KBM-7 (cell line): ENCODE results near the gene SLC66A3.

Experiments
- DNase-seq: peaks from one replicate; pipeline ENCODE4 v3.0.0-alpha.2; 2015
- in situ Hi-C: fragments of 300-500 bp; cut with MboI; formaldehyde crosslinking; loops from 2 replicates; pipeline ENCODE4 v1.14.3; 2020; ENCODE audit warnings: low sequenced_read_pairs, low pct_unique_long_range_greater_than_20kb, mixed read lengths

The SLC66A3 gene

DNA sequence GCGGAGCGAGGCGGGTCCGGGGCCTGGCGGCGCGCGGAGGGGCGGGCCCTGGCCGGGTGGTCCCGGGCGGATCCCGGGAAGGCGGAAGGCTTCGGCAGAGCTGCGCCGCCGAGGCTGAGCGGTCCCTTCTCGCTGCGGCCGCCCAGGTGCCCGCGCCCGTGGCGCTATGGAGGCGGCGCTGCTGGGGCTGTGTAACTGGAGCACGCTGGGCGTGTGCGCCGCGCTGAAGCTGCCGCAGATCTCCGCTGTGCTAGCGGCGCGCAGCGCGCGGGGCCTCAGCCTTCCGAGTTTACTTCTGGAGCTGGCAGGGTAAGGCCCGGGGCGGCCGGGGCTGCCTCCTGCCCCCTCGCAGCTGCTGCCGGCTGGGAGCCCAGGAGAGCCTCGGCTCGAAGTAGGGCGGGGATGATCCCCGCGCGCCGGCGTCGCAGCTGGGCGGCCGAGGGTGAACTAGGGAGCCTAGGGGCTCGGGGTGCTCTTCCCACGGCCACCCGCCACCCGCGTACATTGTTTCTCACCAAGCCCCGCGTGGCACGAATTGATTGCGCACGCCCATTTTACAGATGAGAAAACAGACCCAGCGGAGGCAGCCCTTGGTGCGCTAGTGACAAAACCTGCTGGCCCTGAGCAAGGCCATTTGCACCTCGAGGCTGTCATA, at the start of gene SLC66A3:
SLC66A3 (plus strand) TSS at position 87 of the 655 bp plus-strand sequence; CDS start at position 167, 80 bp downstream.
- in situ Hi-C loops: no loop called here
- peak; percentile 87 for DNase-seq

DNA sequence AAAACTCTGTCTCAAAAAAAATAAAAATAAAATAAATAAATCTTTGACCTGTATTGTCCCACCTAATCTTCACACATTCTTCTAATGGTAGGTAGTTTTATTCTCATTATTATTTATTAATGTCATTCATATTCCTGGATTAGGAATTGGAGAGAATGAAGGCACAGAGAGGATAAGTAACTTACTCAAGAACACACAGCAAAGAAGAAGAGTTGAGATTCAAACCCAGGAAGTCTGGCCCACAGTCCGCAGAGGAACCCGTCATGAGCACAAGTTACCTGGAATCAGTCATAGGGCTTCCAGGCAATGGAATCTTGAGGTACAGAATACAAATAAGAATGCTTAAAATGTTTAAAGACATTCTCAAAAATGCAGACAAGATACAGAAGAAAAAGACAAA, 46.3 kb upstream of the SLC66A3 start:
- DNase-seq: no peak
- in situ Hi-C loops: no loop called here

DNA sequence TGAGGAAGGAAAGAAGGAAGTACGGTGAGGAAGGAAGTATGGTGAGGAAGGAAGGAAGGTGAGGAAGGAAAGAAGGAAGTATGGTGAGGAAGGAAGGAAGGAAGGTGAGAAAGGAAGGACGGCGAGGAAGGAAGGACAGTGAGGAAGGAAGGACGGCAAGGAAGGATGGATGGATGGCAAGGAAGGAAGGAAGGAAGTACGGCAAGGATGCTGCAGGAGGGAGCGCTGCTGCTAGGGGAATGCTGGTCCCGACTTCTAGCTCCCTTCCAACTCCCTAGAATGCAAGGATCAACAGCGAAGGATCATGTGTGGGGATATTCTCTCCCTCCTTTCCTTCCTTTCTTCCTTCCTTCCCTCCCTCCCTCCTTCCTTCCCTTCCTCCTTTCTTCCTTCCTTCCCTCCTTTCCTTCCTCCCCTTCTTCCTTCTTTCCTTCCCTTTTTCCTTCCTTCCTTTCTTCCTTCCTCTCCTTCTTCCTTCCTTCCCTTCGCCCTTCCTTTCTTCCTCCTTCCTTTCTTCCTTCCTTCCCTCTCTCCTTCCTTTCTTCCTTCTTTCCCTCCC, 42.3 kb upstream of the SLC66A3 start:
- DNase-seq: no peak
- in situ Hi-C loops: no loop called here

DNA sequence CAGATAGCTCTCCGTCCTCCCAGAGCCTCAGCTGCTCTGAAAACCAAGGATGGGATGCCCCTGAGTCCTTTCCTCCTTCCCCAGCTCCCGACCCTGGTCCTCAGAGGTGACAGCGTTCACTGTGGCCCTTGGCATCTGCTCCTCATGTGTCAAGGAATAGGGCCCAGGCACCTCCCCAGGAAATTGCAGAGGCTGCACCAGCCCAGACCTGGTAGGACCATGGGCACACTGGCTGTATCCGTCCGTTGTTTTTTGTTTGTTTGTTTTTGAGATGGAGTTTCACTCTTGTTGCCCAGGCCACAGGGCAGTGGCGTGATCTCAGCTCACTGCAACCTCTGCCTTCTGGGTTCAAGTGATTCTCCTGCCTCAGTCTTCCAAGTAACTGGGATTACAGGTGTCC, 37.5 kb upstream of the SLC66A3 start:
- no peak for DNase-seq
- in situ Hi-C loops: no loop called here

DNA sequence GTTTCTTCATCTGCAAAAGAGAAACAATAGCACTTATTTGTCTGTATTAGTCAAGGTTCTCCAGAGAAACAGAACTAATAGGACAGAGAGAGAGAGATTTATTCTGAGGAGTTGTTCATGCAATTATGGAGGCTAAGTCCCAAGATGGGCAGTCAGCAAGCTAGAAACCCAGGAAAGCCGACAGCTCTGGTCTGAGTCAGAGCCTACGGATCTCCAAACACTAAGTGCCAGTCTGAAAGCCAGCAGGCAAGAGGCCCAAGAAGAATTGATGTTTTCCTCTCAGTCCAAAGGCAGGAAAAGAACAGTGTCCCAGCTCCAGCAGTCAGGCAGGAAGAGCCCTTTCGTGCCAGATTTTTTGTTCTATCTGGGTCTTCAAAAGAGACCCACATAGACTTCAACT, 36.5 kb upstream of the SLC66A3 start:
- DNase-seq: no peak
- in situ Hi-C loops: no loop called here

DNA sequence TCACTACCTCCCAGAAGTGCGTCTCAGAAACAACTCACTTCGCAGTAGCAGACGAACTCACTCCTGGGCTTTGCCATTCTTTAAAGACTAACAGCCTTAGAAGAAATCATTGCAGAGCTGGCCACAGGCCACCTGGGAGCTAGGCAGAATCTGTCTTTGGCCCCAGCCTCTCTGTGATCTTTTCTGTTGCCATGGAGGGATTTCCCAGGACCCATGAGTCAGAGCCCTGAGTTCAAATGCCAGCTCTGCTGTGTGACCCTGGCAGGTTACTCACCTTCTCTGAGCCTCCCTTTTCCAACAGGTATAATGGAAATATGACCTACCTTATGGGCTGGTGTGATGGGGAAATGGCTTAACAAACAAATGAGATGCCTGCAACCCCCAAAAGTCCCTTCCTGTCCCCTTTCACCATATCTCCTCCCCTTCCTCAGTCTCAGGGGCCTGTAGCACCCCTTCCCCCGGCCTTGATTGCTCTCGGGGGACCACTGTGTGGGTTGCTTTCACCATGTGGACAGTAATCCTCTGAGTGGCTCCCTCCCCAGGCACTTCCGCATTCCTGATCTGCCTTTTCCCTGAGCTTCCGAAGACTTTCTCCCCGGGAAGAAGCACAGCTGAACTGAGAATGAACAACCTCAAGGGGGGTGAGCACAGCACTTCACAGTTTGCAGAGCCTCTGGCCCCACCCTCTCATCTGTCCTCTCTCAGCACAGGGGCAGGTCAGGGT, 34.0 kb upstream of the SLC66A3 start:
- in situ Hi-C loops: loop anchor here (10.0 kb wide), 1 partner anchor 286 kb away; no protein-coding TSS in a partner anchor
- no peak for DNase-seq

DNA sequence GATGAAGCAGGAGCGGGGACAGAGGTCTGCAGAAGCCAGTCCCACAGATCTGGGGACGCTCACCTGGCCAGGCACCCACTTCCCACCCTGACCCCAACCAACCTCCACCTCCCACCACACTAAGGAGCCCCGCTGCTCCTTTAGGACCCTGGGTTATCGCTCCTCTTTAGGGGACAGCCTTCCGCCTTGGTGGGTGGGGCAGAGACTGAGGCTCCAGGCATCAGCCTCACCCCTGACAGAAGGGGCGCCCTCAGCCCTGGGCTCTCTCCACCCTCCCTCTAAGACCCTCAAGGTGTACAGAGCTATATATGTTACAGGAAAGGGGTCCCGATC, 33.5 kb upstream of the SLC66A3 start:
- no peak for DNase-seq
- in situ Hi-C loops: loop anchor here (10.0 kb wide), 1 partner anchor 287 kb away; no protein-coding TSS in a partner anchor

DNA sequence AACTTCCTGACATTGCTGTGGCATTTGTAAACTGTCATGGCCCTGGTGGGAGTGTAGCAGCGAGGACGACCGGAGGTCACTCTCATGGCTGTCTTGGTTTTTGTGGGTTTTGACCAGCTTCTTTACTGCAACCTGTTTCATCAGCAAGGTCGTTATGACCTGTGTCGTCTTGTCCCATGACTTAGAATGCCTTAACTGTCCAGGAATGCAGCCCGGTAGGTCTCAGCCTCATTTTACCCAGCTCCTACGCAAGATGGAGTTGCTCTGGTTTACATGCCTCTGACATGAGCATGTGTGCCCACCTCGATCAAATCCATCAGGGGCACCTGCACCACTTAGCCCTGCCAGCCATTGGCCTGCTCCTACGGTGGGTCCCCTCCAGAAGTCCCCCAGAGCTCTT, 32.9 kb upstream of the SLC66A3 start:
- in situ Hi-C loops: loop anchor here (10.0 kb wide), 1 partner anchor 288 kb away; no protein-coding TSS in a partner anchor

DNA sequence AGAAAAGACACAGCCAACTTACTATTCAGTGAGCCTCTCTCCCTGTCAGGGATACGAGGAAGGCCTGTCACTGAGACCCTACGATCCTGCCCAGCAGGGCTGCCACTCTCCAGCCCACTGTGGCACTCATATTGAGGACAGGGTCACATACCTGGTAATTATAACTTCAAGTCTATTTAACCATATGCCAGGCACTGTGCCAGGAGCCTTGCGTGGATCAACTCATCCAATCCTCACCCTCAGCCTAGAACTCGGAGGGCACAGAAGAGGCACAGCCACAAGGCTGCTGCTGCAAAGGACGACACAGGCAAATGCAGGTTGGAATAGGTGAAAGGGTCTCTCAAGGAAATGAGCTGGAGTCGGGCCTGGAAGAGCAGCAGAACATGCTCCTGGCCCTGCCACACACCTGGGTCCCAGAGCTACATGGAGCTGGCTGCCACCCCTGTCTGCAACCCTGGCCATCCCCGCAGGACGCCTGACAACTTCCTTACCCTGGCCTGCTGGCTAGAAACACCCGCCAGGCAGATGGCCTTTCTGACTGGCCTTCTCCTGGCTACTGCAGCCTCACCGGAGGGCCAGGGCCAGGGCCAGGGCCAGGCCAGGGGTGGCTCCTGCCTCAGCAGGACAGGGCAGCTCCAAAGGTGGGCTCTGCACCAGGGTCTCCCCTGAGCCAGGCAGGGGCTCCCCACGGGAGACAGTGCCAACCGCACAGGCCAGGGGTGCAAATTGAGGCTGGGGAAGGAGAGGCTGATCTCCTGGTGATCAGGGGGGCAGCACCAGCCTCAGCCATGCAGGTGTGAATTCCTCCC, 32.1 kb upstream of the SLC66A3 start:
- DNase-seq: no peak
- in situ Hi-C loops: loop anchor here (10.0 kb wide), 1 partner anchor 288 kb away; no protein-coding TSS in a partner anchor

More for the DNA sequence above, 32.9 kb upstream of the SLC66A3 start:
- DNase-seq: no peak

DNA sequence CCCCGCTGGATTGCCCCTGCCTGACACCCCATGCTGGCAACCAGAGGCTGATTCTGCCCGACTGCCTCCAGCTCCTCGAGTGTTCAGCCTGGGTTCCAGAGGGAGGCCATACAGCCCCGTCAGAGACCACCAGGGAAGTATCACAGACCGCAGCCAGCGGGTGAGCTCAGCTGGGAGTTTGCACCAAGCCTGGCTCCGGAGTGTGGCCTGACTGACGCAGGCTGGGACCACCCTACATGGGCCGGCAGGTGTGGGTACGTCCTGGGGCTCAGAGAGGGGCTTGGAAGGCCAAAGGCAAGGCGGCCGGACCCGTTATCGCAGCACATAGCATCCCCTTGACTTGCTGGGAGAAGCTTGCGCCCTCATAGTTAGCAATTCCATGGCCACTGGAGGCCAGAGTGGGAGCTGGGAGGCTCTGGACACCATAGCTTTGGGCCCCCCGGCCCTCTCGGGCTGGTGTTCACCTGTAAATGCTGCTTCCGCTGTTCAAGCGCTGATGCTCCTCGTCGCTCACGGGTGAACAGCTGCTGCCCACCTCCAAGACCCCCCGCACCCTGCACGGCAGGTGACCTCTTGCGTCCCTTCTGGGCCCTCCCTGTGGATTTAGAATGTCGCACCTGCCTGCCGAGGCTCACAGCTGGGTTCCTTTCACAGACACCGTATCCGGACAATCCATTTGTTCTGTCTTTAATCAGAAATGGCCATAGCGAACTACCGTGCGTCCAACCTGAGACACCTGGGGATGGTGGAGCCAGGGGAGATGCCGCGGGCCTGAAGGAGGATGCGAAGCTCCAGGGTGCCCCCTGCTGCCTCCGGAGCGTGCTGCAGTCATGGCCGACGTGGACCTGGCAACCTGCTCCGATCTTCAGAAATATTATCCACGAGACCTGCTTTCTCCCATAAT, 31.2 kb upstream of the SLC66A3 start:
- DNase-seq: peak; percentile 74

DNA sequence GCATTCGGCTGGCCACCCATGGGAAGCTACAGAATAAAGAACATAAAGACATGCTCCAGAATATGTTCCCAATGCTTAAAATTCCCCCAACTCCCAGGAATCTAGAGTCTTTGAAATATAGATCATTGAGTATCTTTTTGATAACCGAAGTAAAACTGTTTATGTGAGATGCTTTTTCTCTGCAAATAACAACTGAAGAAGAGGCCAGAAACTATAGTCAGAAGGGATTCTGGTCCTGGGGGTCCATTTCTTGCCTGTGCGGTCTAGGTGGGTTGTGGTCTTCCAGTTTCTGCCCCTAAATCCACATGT, 30.6 kb upstream of the SLC66A3 start:
- DNase-seq: no peak
- in situ Hi-C loops: loop anchor here (10.0 to 25.0 kb wide), 3 partner anchors 288 to 463 kb away; no protein-coding TSS in a partner anchor

More for the DNA sequence above, 31.2 kb upstream of the SLC66A3 start:
- in situ Hi-C loops: loop anchor here (10.0 kb wide), 1 partner anchor 289 kb away; no protein-coding TSS in a partner anchor

DNA sequence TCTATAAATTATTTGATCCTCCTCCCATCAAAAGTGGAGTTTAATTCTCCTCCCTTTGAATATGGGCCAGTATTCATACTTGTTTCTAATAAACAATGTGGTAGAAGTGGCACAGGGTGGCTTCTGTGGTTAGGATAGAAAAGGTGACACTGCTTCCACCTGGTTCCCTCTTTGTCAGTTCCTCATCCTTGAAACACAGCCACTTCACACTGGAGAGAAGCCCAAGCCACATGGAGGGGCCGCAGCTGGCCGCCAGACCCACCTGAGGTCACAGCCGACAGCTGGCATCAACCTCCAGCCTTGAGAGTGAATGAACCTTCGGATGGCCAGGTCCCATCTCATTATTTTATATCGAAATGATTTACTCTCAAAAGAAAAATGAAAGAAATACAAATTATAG, 27.5 kb upstream of the SLC66A3 start:
- no peak for DNase-seq
- in situ Hi-C loops: loop anchor here (10.0 to 25.0 kb wide), 3 partner anchors 285 to 460 kb away; no protein-coding TSS in a partner anchor

DNA sequence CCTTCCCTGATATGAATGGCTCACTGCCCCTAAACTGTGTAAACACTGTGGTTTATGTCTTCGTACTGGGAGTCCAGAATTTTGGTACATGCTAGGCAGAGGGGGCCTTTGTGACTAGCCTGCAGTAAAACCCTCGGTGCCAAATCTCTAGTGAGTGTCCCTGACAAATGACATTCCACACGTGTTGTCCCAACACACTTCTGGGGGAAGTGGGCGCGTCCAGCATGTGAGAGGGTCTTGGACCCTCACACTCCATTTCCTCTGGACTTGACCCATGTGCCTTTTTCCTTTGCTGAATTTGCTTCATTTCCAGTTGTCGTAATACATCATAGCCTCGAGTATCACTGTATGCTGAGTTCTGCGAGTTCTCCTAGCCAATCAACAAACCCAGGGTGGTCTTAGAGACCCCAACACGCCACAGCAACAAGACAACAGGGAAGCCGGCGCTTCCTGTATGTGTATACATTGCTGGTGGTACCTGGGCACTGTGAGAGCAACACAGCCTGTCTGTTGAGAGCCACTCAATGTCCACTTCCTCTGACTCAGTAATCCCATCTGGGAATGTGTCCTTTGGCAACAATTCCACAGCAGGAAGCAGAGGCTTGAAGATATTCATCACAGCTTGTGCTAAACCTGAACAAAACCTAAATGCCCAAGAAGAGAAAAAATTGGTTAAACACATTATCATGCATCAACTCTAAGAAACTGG, 26.9 kb upstream of the SLC66A3 start:
- in situ Hi-C loops: loop anchor here (10.0 to 25.0 kb wide), 3 partner anchors 284 to 459 kb away; no protein-coding TSS in a partner anchor
- DNase-seq: no peak

DNA sequence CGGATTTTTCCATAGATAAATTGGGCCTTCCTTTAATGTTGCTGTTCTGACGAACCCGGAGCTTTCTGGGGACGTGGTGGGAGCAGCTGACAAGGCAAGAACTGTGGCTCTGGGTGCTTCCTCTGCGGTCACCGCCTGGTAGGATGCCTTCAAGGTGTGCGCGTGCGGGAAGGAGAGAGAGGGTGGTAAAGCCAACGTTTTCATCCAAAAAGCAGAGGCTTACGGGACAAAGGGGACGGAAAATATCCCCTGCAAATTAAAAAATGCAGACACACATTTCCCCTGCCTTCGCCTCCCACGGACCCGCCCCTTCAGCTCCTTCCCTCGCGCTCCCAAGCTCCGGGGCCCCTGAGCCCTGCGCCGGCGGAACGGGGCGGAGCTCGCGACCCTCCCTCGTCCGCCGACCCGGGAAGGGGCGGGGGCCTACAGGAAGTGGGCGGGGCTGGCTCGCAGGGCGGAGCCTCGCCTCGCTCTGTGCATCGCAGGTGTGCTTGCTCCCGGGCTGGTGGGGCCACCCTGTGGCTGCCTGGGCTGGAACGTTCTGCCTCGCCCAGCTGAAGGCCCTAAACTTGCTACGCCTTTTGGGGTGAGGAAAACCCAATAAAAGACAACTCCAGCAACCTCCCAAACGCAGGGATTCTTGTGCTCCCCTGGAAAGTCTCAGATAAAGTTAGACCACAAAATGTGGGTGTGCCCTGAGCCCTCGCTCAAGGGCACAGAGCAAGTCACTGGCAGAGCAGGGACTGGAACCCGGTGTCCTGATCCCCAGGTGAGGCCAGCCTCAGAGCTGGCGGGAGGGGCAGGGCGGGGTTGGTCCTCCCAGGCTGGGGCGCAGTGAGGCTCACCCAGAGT, 25.4 kb upstream of the SLC66A3 start:
- in situ Hi-C loops: loop anchor here (10.0 to 25.0 kb wide), 3 partner anchors 282 to 457 kb away; no protein-coding TSS in a partner anchor
- DNase-seq: peak; percentile 74

DNA sequence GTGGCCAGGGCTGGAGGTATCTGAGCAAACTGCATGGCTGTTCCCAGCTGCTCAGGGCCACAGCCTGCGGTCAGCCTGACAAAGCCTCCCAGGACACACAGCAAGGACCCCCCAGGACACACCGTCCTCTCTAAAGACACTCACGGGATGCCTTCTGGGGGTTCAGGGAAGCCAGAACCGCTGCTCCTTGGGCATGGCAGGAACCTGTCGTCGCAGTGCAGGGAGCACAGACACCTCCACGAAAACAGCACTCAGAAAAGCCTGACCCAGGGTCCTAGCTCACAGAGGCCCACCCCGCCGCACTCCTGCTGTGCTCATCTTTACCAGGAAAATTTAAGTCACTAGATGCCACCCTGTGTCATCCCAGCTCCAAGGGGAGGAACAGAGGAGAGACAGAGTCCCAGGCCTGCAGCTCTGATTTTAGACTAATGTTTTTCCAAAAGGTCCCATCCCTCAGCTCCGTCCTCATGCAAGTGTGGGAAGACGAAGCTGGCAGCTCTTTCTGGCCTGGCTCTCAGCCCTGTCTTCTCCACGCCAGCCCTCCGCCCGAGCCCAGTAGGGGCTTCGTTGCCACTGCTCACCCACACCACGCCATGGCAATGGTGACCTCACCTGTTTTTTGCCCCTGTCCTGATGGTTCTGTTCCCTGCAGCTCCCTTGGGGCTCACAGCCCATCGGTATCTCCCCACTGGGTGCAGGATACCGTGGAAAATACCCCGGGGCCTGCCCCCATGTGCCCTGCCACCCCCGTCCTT, 23.9 kb upstream of the SLC66A3 start:
- DNase-seq: no peak
- in situ Hi-C loops: loop anchor here (25.0 kb wide), 2 partner anchors 281 to 456 kb away; no protein-coding TSS in a partner anchor

DNA sequence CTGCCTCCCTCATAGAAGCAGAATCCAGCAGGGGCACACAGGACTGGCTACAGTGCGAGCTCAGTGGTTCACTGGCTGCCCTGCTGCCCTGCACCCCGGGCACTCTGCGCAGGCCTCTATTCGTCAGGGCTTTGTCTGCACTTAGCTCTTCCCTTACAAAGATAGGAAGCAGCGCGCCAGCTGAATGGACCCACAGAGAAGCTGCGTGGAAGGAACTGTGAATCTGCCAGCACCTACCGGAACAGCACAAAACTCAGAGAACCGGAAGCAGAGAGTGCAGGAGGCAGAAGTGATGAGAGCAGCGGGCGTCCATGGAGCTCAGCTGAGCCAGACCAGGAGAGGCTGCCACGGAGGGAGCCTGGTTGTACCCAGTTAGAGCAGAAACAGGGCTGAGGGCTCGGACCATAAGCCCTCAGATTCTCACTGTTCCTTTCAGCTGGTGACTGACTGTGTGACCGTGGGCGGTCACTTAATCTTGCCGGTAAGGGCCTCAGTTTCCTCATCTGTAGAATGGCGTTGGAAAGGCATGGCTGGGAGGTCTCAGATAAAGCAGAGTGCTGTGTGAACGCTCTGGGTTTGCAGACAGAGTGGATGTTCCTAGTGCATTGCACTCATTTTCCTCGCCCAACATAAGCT, 23.1 kb upstream of the SLC66A3 start:
- no peak for DNase-seq

More for the DNA sequence above, 23.1 kb upstream of the SLC66A3 start:
- in situ Hi-C loops: loop anchor here (25.0 kb wide), 2 partner anchors 280 to 455 kb away; no protein-coding TSS in a partner anchor
